GM12892 (cell line): ENCODE measurements around the gene GDPD5.
A peak's percentile ranks its signal among the peaks of the same experiment; 100 is the strongest.

Experiments
- DNase-seq: peaks from one replicate; pipeline ENCODE4 v3.0.0; 2011; ENCODE audit not compliant: insufficient read length
- FAIRE-seq: peaks from 2 replicates; lab custom pipeline; 2011; peaks lifted over from hg19 to GRCh38; lab: Jason Lieb, UNC
- POLR2A ChIP-seq: IDR thresholded peaks from 2 replicates; pipeline ENCODE4 v1.6.1; 2011; ENCODE audit warnings: low read depth, low read length, control low read depth
- POLR2AphosphoS5 ChIP-seq: IDR thresholded peaks from 2 replicates; pipeline ENCODE4 v1.6.1; 2011; ENCODE audit warnings: low read depth, low read length, control low read depth
- TAF1 ChIP-seq: IDR thresholded peaks from 2 replicates; pipeline ENCODE4 v1.6.1; 2011; ENCODE audit warnings: low read depth, mild to moderate bottlenecking, control low read depth, low read length, borderline replicate concordance

Gene GDPD5

DNA sequence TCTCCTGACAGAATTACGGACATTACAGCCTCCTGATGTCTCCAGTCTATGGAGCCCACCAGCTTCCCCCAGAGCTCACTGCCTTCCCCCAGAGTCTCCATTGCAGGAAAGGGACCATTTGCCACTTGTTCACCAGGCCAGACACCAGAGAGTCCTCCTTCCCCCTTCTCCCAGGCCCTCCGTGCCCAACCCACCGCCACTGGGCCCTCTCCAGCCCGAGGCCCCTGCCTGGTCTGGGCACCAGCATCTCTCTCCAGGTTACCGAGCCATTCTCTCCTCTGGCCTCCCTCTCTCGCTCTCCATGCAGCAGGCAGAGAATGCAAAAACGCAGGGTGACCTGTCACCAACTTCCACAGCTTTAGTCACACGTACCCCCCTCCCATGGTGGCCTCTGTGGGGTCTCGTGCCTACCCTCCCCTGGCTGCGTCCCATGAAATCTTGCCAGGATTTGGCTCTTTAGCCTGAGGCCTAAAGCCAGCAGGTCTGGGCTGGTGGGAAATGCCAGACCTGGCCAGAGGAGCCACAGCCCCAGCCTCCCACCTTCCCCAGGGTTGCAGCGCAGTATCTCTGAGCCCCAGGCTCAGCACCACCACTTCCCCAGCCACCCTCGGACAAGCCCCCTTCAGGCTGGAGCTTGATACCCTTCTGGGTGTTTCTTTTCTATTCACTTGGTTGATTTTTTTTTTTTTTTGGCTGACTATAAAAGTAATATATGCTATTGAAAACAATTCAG lies 29.5 kb upstream of the GDPD5 start:
- DNase-seq (no peak), FAIRE-seq (no peak)
- TF ChIP-seq TAF1 (no peak), POLR2A (no peak), POLR2AphosphoS5 (no peak)

DNA sequence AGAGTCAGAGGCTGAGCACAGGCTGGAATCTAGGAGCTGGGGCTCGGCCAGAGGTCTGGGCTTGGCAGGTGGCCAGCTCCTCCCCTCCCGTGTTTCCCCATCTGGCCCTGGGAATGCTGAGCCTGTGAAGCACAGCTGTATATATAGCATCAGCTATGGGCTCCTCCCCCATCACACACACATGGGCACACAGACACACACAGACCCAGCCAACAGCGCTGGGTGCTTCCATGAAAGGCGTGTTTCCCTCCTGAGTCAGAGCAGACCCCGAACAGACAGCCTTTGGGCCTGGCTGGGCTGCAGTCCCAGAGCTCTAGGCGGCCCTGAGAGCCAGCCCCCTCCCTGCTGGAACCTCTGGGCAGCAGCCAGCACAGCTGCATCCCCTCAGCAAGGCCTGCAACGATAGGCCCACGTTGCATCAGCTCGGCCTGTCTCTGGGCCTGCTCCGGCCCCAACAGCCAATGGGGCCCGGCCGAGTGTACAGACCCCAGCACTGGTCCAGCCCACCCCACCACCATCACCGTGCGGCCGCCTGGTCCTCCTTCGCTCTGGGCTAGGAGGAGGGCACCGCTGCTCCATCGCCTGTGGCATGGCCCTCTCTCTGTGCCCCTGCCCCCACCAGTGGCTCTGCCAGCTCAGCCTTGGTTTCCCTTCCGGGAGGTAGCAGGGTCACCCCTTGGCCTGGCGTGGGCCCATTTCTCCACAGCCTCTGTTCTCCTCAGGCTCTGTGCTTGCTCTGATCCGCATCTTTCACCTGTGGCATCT lies 28.7 kb upstream of the GDPD5 start:
- TF ChIP-seq POLR2A, result no peak
- TF ChIP-seq POLR2AphosphoS5, result no peak
- no peak for TF ChIP-seq TAF1
- DNase-seq (no peak), FAIRE-seq (no peak)

DNA sequence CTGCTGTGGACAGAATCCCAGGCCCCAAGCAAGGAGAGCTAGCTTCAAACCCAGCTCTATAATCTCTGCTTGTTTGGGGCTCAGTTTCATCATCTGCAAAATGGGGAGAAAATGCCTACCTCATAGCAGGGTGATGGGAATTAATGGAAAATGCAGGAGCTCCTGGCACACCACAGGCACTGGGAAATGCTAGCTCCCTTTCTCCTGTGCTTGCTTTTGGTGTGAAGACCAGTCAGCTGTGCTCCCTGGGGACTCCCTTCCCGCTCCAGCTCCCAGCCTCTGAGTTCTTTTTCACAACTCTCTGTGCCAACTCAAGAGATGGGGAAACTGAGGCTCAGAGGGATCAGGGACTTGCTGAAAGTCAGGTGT lies 28.1 kb upstream of the GDPD5 start:
- TF ChIP-seq POLR2A (no peak), TAF1 (no peak), POLR2AphosphoS5 (no peak)
- FAIRE-seq, result no peak
- no peak for DNase-seq

DNA sequence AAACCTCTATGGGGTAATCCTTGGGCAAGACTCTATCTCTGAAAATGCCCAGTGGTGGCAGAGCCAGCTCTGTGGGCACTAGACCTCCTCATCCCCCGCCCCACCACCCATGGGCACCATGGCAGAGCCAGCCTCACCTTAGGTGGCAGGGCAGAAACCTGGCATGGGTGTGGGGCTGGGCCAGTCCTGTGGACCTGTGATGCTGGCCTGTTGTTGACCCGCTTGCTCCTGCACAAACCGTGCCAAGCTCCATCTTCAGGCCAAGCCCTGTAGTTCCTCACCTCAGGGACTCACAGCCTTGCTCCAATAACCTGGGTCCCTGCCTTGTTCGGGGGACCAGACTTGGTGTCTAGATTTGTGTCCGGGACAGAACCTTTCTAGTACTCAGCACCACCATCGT lies 27.4 kb upstream of the GDPD5 start:
- no peak for DNase-seq
- TF ChIP-seq TAF1, result no peak
- no peak for TF ChIP-seq POLR2AphosphoS5
- TF ChIP-seq POLR2A, result no peak
- no peak for FAIRE-seq

DNA sequence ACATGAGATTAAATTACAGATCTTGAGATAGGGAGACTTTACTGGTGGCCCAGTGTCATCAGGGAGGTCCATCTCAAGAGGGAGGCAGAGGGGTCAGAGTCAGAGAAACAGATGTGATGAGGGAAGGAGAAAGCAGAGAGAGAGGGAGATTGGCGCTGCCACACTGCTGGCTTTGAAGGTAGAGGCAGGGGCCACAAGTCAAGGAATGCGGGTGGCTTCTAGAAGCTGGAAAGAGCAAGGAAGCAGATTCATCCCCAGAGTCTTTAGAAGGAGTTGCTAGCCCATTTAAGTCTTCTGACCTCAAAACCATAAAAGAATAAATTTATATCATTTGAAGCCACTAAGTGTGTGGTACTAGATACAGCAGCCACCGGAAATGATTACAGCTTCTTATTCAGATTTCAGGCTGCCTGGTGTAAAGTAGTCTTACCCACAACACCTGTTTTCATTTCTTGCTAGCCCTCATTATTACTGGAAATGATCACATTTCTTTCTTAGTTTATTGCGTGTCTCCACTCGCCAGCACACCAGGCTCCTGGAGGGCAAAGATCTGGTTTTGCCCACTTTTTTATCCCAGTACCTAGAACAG lies 23.7 kb upstream of the GDPD5 start:
- FAIRE-seq (no peak), DNase-seq (no peak)
- TF ChIP-seq POLR2AphosphoS5 (no peak), POLR2A (no peak), TAF1 (no peak)

DNA sequence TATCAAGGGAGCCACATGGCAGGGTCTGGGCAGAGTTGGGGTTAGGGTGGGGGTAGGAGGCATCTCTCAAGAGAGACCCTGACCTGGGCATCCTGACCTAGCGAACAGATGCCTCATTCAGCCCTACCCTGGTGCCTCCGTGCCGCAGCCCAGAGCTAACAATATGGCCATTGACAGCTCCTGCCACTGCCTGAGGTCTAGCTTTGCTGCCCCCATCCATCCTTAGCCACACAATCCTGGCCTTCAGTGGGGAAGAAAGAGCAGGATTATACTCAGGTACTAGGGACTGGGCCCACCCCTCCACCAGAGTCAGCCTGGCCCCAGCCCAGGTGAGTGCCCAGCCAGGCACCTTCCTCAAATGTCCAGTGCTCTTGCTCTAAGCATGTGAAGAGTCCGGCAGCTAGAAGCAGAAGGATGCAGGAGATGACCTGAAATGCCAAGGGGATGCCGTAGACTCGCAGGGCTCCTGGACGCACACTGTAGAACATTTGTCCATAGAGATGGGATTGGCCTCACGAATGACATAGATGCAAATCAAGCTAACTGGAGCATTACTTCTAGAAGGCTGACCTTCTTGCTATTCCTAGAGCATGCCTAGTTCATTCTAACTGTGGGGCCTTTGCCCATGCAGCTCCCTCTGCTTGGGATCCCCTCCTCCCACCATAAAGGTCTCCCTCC lies 23.0 kb upstream of the GDPD5 start:
- FAIRE-seq (no peak), DNase-seq (no peak)
- TF ChIP-seq POLR2AphosphoS5 (no peak), TAF1 (no peak), POLR2A (no peak)

DNA sequence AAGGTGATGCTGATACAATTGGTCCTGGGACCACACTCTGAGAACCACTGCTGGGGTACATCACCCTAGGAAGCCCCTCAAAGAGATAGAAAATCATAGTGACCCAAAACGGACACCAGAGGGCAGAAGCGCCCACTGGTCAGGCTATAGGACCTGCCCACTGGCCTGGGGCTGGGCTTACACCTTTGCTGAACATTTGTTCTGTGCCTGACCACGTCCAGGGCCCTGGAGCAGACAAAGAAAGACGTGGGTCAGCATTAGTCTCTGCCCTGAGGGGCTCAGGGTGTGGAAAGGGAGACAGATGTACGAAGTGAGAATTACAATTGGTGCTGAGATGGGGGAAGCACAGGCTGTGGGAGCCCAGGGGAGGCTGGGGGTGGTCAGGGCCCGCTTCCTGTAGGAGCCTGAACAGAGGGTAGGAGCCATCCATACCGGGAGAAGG lies 21.9 kb upstream of the GDPD5 start:
- FAIRE-seq, result peak; percentile 69
- TF ChIP-seq POLR2A (no peak), TAF1 (no peak), POLR2AphosphoS5 (no peak)
- peak; percentile 66 for DNase-seq

DNA sequence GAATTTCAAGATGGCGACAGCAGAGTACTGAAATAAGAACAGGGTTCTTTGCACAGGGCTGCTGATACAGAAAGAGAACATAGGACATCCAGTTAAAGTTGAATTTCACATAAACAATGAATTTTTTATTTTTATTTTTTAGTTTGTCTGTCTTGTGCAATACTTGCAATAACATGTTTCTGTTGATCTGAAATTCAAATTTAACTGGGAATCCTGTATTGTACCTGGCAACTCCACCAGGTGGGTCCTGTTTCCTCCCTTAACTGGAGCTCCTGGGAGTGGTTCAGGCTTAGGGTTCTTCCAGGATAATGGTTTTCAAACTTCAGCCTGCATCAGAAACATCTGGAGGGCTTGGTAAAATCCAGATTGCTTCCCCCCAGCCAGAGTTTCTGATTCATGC lies 21.4 kb upstream of the GDPD5 start:
- FAIRE-seq, result no peak

DNA sequence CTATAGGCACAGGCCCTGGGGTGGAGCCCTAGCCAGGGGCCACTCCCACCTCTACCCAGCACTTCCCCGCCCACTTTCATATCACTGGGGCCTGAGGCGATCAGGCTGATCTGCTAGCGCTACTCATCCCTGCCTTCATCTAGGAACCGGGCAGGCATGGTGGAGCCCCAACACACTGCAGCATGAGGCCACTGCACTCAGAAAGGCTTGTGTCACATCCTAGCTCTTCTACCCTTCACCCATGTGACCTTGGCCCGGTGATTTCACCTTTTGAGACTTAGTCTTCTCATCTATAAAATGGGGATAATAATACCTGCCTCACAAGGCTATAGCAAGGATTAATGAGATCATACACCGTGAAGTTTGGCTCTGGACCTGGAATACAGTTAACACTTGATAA lies 18.1 kb upstream of the GDPD5 start:
- no peak for FAIRE-seq
- TF ChIP-seq POLR2AphosphoS5 (no peak), TAF1 (no peak), POLR2A (no peak)

More for the DNA sequence above, 21.4 kb upstream of the GDPD5 start:
- no peak for DNase-seq
- no peak for TF ChIP-seq POLR2AphosphoS5
- no peak for TF ChIP-seq POLR2A
- TF ChIP-seq TAF1, result no peak

DNA sequence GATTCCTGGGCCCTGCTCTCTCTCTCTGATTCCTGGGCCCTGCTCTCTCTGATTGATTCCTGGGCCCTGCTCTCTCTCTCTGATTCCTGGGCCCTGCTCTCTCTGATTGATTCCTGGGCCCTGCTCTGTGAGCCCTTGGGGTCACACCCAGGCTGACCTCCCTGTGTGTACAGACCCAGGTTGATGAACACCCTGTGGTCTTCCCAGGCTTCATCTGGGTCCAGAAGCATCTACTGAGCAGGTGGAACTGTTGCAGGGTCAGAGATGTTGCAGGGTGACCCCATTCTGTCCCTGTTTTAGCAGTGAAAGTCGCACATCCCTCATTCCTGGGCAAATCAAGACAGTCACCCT lies 16.3 kb upstream of the GDPD5 start:
- no peak for FAIRE-seq

More for the DNA sequence above, 18.1 kb upstream of the GDPD5 start:
- DNase-seq, result no peak

DNA sequence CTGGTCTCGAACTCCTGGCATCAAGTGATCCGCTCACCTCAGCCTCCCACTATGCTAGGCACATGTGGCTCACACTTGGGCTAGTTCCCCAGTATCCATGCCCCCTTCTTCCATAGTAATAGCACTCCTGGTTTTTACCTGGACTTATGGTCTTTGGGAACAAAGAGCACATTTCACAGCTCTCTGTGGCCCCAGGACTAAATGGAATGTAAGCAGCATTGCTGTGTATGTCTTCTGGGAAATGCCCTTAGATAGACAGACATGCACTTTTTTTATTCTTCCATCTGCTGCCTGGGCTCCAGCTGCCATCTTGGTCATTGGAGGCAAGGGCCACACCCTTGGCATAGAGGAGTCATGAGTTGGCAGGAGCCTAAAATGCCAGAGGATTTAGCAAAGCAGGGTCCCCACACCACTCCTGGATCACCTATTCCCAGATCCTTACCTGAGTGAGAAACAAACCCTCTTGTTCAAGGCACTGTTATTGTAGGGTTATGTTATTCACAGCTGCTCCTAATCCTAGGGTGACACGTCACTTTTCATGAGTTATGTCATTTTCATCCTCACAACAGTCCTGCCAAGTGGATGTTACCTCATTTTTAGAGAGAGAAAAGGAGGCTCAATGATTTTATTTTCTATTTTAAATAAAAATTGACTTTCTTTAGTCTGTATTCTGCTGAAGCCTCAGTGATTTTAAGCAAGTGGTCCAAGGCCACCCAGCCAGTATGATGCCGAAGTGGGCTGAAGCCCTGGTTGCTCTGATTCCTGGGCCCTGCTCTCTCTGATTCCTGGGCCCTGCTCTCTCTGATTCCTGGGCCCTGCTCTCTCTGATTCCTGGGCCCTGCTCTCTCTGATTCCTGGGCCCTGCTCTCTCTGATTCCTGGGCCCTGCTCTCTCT lies 15.7 kb upstream of the GDPD5 start:
- FAIRE-seq (no peak), DNase-seq (no peak)
- TF ChIP-seq POLR2AphosphoS5 (no peak), TAF1 (no peak), POLR2A (no peak)

More for the DNA sequence above, 16.3 kb upstream of the GDPD5 start:
- no peak for DNase-seq
- TF ChIP-seq TAF1 (no peak), POLR2AphosphoS5 (no peak), POLR2A (no peak)
